Mesendoderm (in vitro differentiated cells): ENCODE results near the gene SEMA6A.

ENCODE experiments used
- DNase-seq: peaks from one replicate; pipeline ENCODE4 v3.0.0; 2013
- H2AK5ac ChIP-seq: 2 replicates; pipeline ENCODE4 v1.6.1; 2013; ENCODE audit warnings: low read length, inconsistent platforms
- H2BK120ac ChIP-seq: 2 replicates; pipeline ENCODE4 v1.6.1; 2013; ENCODE audit warnings: low read depth, mild to moderate bottlenecking, low read length, moderate library complexity, mixed read lengths
- H2BK15ac ChIP-seq: replicated peaks from 2 replicates; pipeline ENCODE4 v1.6.1; 2013; ENCODE audit warnings: low read depth, mild to moderate bottlenecking, moderate library complexity
- H2BK5ac ChIP-seq: 2 replicates; pipeline ENCODE4 v1.6.1; 2013; ENCODE audit warnings: low read length, inconsistent platforms
- H3K18ac ChIP-seq: 2 replicates; pipeline ENCODE4 v1.6.1; 2013; ENCODE audit warnings: mild to moderate bottlenecking, low read length, mixed read lengths
- H3K23ac ChIP-seq: one replicate; pipeline ENCODE4 v1.6.1; 2013; ENCODE audit warnings: low read length
- H3K27ac ChIP-seq: 2 replicates; pipeline ENCODE4 v1.5.1; 2013; ENCODE audit warnings: low read depth, mild to moderate bottlenecking, inconsistent platforms, low read length, moderate library complexity
- H3K27me3 ChIP-seq: 2 replicates; pipeline ENCODE4 v1.6.1; 2013; ENCODE audit warnings: low read length, control low read depth, mild to moderate bottlenecking, inconsistent platforms; ENCODE audit not compliant: insufficient read depth, poor library complexity
- H3K36me3 ChIP-seq: 2 replicates; pipeline ENCODE4 v1.6.1; 2013; ENCODE audit warnings: low read length, inconsistent platforms; ENCODE audit not compliant: control insufficient read depth, insufficient read depth
- H3K4ac ChIP-seq: one replicate; pipeline ENCODE4 v1.6.1; 2013; ENCODE audit warnings: low read depth, mild to moderate bottlenecking, low read length, moderate library complexity
- H3K4me1 ChIP-seq: 2 replicates; pipeline ENCODE4 v1.6.1; 2013; ENCODE audit warnings: low read depth, low read length, inconsistent platforms; ENCODE audit not compliant: control insufficient read depth
- H3K4me2 ChIP-seq: 2 replicates; pipeline ENCODE4 v1.6.1; 2013; ENCODE audit warnings: low read length
- H3K4me3 ChIP-seq: 2 replicates; pipeline ENCODE4 v1.5.1; 2013; ENCODE audit warnings: mild to moderate bottlenecking, low read length
- H3K56ac ChIP-seq: one replicate; pipeline ENCODE4 v1.6.1; 2013; ENCODE audit warnings: low read length
- H3K79me1 ChIP-seq: 2 replicates; pipeline ENCODE4 v1.6.1; 2013; ENCODE audit warnings: low read length, inconsistent platforms
- H3K79me2 ChIP-seq: 2 replicates; pipeline ENCODE4 v1.6.1; 2013; ENCODE audit warnings: mild to moderate bottlenecking, low read length; ENCODE audit not compliant: control insufficient read depth, insufficient read depth
- H3K9ac ChIP-seq: 2 replicates; pipeline ENCODE4 v1.6.1; 2013; ENCODE audit warnings: low read length, inconsistent platforms
- H4K5ac ChIP-seq: one replicate; pipeline ENCODE4 v1.6.1; 2013; ENCODE audit warnings: low read length
- H4K8ac ChIP-seq: one replicate; pipeline ENCODE4 v1.6.1; 2013; ENCODE audit warnings: low read depth, mild to moderate bottlenecking, control low read depth, low read length, moderate library complexity
- WGBS: extraction: QIAGEN DNeasy Blood & Tissue Kit; methylation state at CpG from one replicate; pipeline ENCODE4 v1.1.7; 2013; ENCODE audit warnings: low lambda C conversion rate, missing lambda C conversion rate; ENCODE audit not compliant: insufficient coverage; ENCODE audit errors: extremely low coverage; 5-methylcytosine and 5-hydroxymethylcytosine counted together

The SEMA6A gene

GRCh38 chr5:116562669-116563068, 12.0 kb downstream of the SEMA6A start:
- no peak overlapping the region for H3K4ac ChIP-seq
- no peak overlapping the region for H2BK15ac ChIP-seq
- no peak overlapping the region for H4K8ac ChIP-seq
- H2BK5ac ChIP-seq = no peak overlapping the region
- no peak overlapping the region for H3K4me2 ChIP-seq
- H3K4me1 ChIP-seq = peaks cover 34% of the 10 kb centered on the region
- no peak overlapping the region for H2AK5ac ChIP-seq
- no peak overlapping the region for H3K27ac ChIP-seq
- H2BK120ac ChIP-seq = no peak overlapping the region
- H3K23ac ChIP-seq = no peak overlapping the region
- H3K9ac ChIP-seq = no peak overlapping the region
- WGBS = no CpG with 5 or more reads among the region's 11 CpGs
- no peak overlapping the region for H4K5ac ChIP-seq
- H3K18ac ChIP-seq = no peak overlapping the region
- H3K27me3 ChIP-seq = no peaks in the 10 kb centered on the region
- DNase-seq = no peak
- peaks cover 2% of the 10 kb centered on the region for H3K36me3 ChIP-seq
- H3K4me3 ChIP-seq = no peak overlapping the region
- peak overlapping the region; percentile 10 for H3K56ac ChIP-seq
- H3K79me1 ChIP-seq = no peaks in the 10 kb centered on the region
- peaks cover 90% of the 10 kb centered on the region for H3K79me2 ChIP-seq

- Histone ChIP-seq H2AK5ac (no peak overlapping the region), H3K4me1 (peaks cover 30% of the 10 kb centered on the region), H3K79me1 (no peaks in the 10 kb centered on the region), H3K27me3 (no peaks in the 10 kb centered on the region), H2BK5ac (no peak overlapping the region), H4K8ac (no peak overlapping the region), H2BK120ac (no peak overlapping the region), H3K36me3 (no peaks in the 10 kb centered on the region), H3K23ac (no peak overlapping the region), H3K4me3 (no peak overlapping the region), H3K18ac (no peak overlapping the region), H2BK15ac (no peak overlapping the region), H3K4ac (no peak overlapping the region), H3K9ac (no peak overlapping the region), H3K27ac (no peak overlapping the region), H3K79me2 (peaks cover 91% of the 10 kb centered on the region), H3K56ac (no peak overlapping the region), H4K5ac (no peak overlapping the region), H3K4me2 (no peak overlapping the region)
- no CpG with 5 or more reads among the region's 3 CpGs for WGBS
- DNase-seq = no peak
Observed at GRCh38 chr5:116561658-116562057, 13.0 kb downstream of the SEMA6A start.

GRCh38 chr5:116559673-116560164, 14.9 kb downstream of the SEMA6A start:
- H3K4me1 ChIP-seq = peaks cover 33% of the 10 kb centered on the region
- peak; percentile 65 for DNase-seq

GRCh38 chr5:116559239-116559638, 15.4 kb downstream of the SEMA6A start:
- H3K18ac ChIP-seq = no peak overlapping the region
- peaks cover 31% of the 10 kb centered on the region for H3K4me1 ChIP-seq
- no peak overlapping the region for H2BK15ac ChIP-seq
- H3K9ac ChIP-seq = peak overlapping the region; percentile 22
- H3K56ac ChIP-seq = peak overlapping the region; percentile 70
- H3K36me3 ChIP-seq = no peaks in the 10 kb centered on the region
- no peak overlapping the region for H4K8ac ChIP-seq
- peak; percentile 87 for DNase-seq
- no peak overlapping the region for H2AK5ac ChIP-seq
- no peak overlapping the region for H2BK5ac ChIP-seq
- peak overlapping the region; percentile 9 for H3K27ac ChIP-seq
- H3K79me1 ChIP-seq = no peaks in the 10 kb centered on the region
- H3K4ac ChIP-seq = no peak overlapping the region
- H4K5ac ChIP-seq = no peak overlapping the region
- H2BK120ac ChIP-seq = no peak overlapping the region
- H3K79me2 ChIP-seq = peaks cover 90% of the 10 kb centered on the region
- no peak overlapping the region for H3K23ac ChIP-seq
- peak overlapping the region; percentile 14 for H3K4me2 ChIP-seq
- no peaks in the 10 kb centered on the region for H3K27me3 ChIP-seq
- no peak overlapping the region for H3K4me3 ChIP-seq
- no CpG with 5 or more reads among the region's 16 CpGs for WGBS

More at GRCh38 chr5:116559673-116560164, 14.9 kb downstream of the SEMA6A start:
- Histone ChIP-seq H3K4ac (no peak overlapping the region), H4K5ac (no peak overlapping the region), H3K56ac (peak overlapping the region; percentile 70), H2AK5ac (peak overlapping the region; percentile 4), H2BK15ac (no peak overlapping the region), H3K27me3 (no peaks in the 10 kb centered on the region), H3K18ac (peak overlapping the region; percentile 2), H3K36me3 (no peaks in the 10 kb centered on the region), H3K27ac (peak overlapping the region; percentile 20), H3K79me1 (no peaks in the 10 kb centered on the region), H4K8ac (no peak overlapping the region), H2BK5ac (peak overlapping the region; percentile 57), H3K23ac (no peak overlapping the region), H3K79me2 (peaks cover 91% of the 10 kb centered on the region), H3K9ac (peak overlapping the region; percentile 22), H2BK120ac (no peak overlapping the region), H3K4me3 (no peak overlapping the region), H3K4me2 (peak overlapping the region; percentile 14)
- no CpG with 5 or more reads among the region's 4 CpGs for WGBS

GRCh38 chr5:116557669-116558271, 16.9 kb downstream of the SEMA6A start:
- no peak overlapping the region for H2AK5ac ChIP-seq
- peak overlapping the region; percentile 37 for H3K56ac ChIP-seq
- H4K8ac ChIP-seq = no peak overlapping the region
- no peak overlapping the region for H3K27ac ChIP-seq
- peaks cover 89% of the 10 kb centered on the region for H3K79me2 ChIP-seq
- H3K4me3 ChIP-seq = no peak overlapping the region
- H3K36me3 ChIP-seq = no peaks in the 10 kb centered on the region
- H3K9ac ChIP-seq = no peak overlapping the region
- no peak overlapping the region for H3K4me2 ChIP-seq
- H2BK120ac ChIP-seq = no peak overlapping the region
- H3K4ac ChIP-seq = no peak overlapping the region
- DNase-seq = peak; percentile 66
- H4K5ac ChIP-seq = no peak overlapping the region
- no peaks in the 10 kb centered on the region for H3K27me3 ChIP-seq
- WGBS = no CpG with 5 or more reads among the region's 5 CpGs
- H2BK5ac ChIP-seq = no peak overlapping the region
- H3K18ac ChIP-seq = no peak overlapping the region
- no peak overlapping the region for H2BK15ac ChIP-seq
- peaks cover 33% of the 10 kb centered on the region for H3K4me1 ChIP-seq
- no peaks in the 10 kb centered on the region for H3K79me1 ChIP-seq
- no peak overlapping the region for H3K23ac ChIP-seq

GRCh38 chr5:116554764-116555163, 19.9 kb downstream of the SEMA6A start:
- H3K27me3 ChIP-seq = no peaks in the 10 kb centered on the region
- no peak overlapping the region for H3K4ac ChIP-seq
- H3K18ac ChIP-seq = no peak overlapping the region
- peaks cover 88% of the 10 kb centered on the region for H3K79me2 ChIP-seq
- no CpG with 5 or more reads among the region's 2 CpGs for WGBS
- peaks cover 18% of the 10 kb centered on the region for H3K4me1 ChIP-seq
- no peaks in the 10 kb centered on the region for H3K36me3 ChIP-seq
- H3K4me2 ChIP-seq = no peak overlapping the region
- DNase-seq = no peak
- H3K9ac ChIP-seq = no peak overlapping the region
- no peak overlapping the region for H3K27ac ChIP-seq
- no peak overlapping the region for H3K56ac ChIP-seq
- H2BK5ac ChIP-seq = no peak overlapping the region
- H4K8ac ChIP-seq = no peak overlapping the region
- no peak overlapping the region for H2BK120ac ChIP-seq
- H2BK15ac ChIP-seq = no peak overlapping the region
- no peak overlapping the region for H4K5ac ChIP-seq
- H3K4me3 ChIP-seq = no peak overlapping the region
- H2AK5ac ChIP-seq = no peak overlapping the region
- H3K79me1 ChIP-seq = no peaks in the 10 kb centered on the region
- no peak overlapping the region for H3K23ac ChIP-seq
